HCT116 (cell line): ENCODE results near the gene BCL11B.

Experiments used
- FOSL1 ChIP-seq: IDR thresholded peaks from 2 replicates; pipeline ENCODE4 v1.6.1; 2012; ENCODE audit warnings: low read depth
- TF ChIP-seq, protein P1 (sequence below), 3 experiments: fragments of 200-600 bp in 1 of 3; sonication (generic) in 1 of 3; IDR thresholded peaks in 2 of 3; conservative IDR thresholded peaks in 1 of 3; 2 replicates each; pipeline ENCODE4 v1.5.1; 2012 to 2017; ENCODE audit warnings: low read depth in 2 of 3, low read length in 2 of 3, antibody characterized with exemption in 1 of 3, borderline replicate concordance in 1 of 3, control low read depth in 1 of 3, mild to moderate bottlenecking in 1 of 3, mixed read lengths in 1 of 3, mixed run types in 1 of 3, moderate library complexity in 1 of 3; ENCODE audit not compliant: insufficient read depth in 1 of 3

GRCh38 chr14:99148861-99149610 lies 123.0 kb downstream of the BCL11B start:
- TF ChIP-seq, protein P1, sequence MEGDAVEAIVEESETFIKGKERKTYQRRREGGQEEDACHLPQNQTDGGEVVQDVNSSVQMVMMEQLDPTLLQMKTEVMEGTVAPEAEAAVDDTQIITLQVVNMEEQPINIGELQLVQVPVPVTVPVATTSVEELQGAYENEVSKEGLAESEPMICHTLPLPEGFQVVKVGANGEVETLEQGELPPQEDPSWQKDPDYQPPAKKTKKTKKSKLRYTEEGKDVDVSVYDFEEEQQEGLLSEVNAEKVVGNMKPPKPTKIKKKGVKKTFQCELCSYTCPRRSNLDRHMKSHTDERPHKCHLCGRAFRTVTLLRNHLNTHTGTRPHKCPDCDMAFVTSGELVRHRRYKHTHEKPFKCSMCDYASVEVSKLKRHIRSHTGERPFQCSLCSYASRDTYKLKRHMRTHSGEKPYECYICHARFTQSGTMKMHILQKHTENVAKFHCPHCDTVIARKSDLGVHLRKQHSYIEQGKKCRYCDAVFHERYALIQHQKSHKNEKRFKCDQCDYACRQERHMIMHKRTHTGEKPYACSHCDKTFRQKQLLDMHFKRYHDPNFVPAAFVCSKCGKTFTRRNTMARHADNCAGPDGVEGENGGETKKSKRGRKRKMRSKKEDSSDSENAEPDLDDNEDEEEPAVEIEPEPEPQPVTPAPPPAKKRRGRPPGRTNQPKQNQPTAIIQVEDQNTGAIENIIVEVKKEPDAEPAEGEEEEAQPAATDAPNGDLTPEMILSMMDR (IDR thresholded peaks at IDR 0.05 in 2 of 3, conservative IDR thresholded peaks at IDR 0.05 in 1 of 3; ENCODE audit: borderline replicate concordance in 1 of 3, insufficient read depth in 1 of 3, low read depth in 2 of 3, low read length in 2 of 3), result no peak
- no peak for TF ChIP-seq FOSL1
